Gastrocnemius medialis (tissue), 4 donors: ENCODE measurements around the gene PLD5.

Experiments
- POLR2A ChIP-seq, 2 donors: fragments of 450-650 bp; IDR thresholded peaks; one replicate each; pipeline ENCODE4 v1.6.1; 2017; ENCODE audit warnings: antibody characterized with exemption in 2 of 2, mild to moderate bottlenecking in 2 of 2, moderate library complexity in 2 of 2
- TF ChIP-seq, protein P1 (sequence below), 5 experiments: fragments of 450-650 bp in 3 of 5; fragments of 200-600 bp in 2 of 5; sonication (generic) in 2 of 5; IDR thresholded peaks in 4 of 5; conservative IDR thresholded peaks in 1 of 5; 1 replicate in 4 of 5; 2 replicates in 1 of 5; pipeline ENCODE4 v1.5.1; 2016 to 2019; ENCODE audit warnings: antibody characterized with exemption in 5 of 5, mild to moderate bottlenecking in 3 of 5, moderate library complexity in 3 of 5

DNA sequence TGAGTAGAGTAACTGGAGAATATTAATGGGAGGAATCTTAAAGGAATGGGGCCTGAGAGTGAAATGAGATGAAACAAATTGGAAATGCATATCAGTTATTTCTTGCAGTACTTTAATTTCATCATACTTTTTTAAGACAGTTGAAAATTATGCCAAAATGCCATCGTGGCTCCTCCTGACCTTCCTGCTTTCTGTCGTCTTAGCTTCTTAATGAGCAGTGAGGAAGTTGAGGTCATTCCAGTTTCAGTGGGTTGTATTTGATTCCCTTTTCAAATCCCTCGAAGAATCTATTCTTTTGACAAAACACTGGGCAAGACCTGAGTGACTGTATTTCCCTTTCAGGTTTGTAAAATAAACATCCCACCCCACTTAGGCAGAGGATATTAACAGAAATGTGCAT is 390.7 kb downstream of the PLD5 start:
- TF ChIP-seq, protein P1, sequence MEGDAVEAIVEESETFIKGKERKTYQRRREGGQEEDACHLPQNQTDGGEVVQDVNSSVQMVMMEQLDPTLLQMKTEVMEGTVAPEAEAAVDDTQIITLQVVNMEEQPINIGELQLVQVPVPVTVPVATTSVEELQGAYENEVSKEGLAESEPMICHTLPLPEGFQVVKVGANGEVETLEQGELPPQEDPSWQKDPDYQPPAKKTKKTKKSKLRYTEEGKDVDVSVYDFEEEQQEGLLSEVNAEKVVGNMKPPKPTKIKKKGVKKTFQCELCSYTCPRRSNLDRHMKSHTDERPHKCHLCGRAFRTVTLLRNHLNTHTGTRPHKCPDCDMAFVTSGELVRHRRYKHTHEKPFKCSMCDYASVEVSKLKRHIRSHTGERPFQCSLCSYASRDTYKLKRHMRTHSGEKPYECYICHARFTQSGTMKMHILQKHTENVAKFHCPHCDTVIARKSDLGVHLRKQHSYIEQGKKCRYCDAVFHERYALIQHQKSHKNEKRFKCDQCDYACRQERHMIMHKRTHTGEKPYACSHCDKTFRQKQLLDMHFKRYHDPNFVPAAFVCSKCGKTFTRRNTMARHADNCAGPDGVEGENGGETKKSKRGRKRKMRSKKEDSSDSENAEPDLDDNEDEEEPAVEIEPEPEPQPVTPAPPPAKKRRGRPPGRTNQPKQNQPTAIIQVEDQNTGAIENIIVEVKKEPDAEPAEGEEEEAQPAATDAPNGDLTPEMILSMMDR (IDR thresholded peaks at IDR 0.05 in 4 of 5, conservative IDR thresholded peaks at IDR 0.05 in 1 of 5), result no peak
- TF ChIP-seq POLR2A (IDR thresholded peaks at IDR 0.05), result no peak
